Measurements from ENCODE around the gene LRP1B. TPM values are rescaled to one million over a fixed set of nuclear protein-coding genes. Genes with fewer than 3 reads are reported as not detected.

The LRP1B gene
- total and polyA plus RNA-seq, 2 of the 8 experiments (the other 6 are each of a cell fraction or from before 2014, with no cell fraction given): 0.03 TPM; not detected in 1

DNA sequence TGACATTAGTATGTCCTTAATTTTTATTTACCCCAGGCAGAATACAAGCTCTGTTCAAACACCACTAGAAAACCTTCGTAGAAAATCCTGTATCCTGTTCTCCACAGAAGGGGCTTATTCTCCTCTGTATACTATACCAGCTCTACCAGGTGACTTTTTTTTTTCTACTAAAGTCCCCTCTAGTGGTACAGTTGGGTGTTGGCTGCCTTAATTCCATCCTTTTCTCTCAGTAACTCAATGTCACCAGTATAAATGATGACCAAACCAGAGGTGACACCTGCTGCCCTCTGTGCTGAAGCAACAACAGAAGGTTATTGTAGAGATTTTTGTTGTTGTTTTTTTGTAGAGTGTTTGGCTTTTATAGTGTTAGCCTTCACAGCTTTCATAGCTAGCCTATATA lies 1322.0 kb downstream of the LRP1B start:
- no peak overlapping the region for H3K56ac ChIP-seq (replicated peaks; ENCODE audit: insufficient read length, low read depth, low read length)
- H3K4ac ChIP-seq (replicated peaks; ENCODE audit: insufficient read length, low read depth, low read length): no peak overlapping the region
- DNase-seq (ENCODE audit: low read depth in 1 of 2, low spot score in 2 of 2) (no peak), FAIRE-seq (no peak)
- H3K79me1 ChIP-seq (ENCODE audit: low read depth, low read length): no peaks in the 10 kb centered on the region
- H3K23me2 ChIP-seq (ENCODE audit: low read depth, low read length): no peaks in the 10 kb centered on the region
- no peak overlapping the region for H4K8ac ChIP-seq (ENCODE audit: extremely low read depth, insufficient read depth, low read length)
- H3K23ac ChIP-seq (ENCODE audit: insufficient read length): no peak overlapping the region
- H3K9me3 ChIP-seq (ENCODE audit: insufficient read depth in 2 of 2, low read depth in 1 of 2, low read length in 1 of 2): no peaks in the 10 kb centered on the region
- H3K14ac ChIP-seq (ENCODE audit: insufficient read length): no peak overlapping the region
- WGBS, 2 experiments (ENCODE audit: extremely low coverage in 1 of 2, insufficient coverage in 1 of 2, insufficient read length in 1 of 2, insufficient replicate concordance in 2 of 2, low coverage in 1 of 2, low lambda C conversion rate in 2 of 2, missing lambda C conversion rate in 1 of 2): 71% methylated on average over 1 of the region's 1 CpG; no CpG with 5 or more reads in 1 of the 2 experiments
- no peak overlapping the region for H2BK12ac ChIP-seq (ENCODE audit: low read depth, low read length)
- no peak overlapping the region for H2BK120ac ChIP-seq (replicated peaks; ENCODE audit: low read depth, low read length)
- no peaks in the 10 kb centered on the region for H3K79me2 ChIP-seq (ENCODE audit: control insufficient read depth in 1 of 2, insufficient read depth in 2 of 2, low read length in 2 of 2)
- H2BK20ac ChIP-seq (ENCODE audit: low read length): no peak overlapping the region
- no peak overlapping the region for H3K4me2 ChIP-seq (ENCODE audit: insufficient read depth in 1 of 2, low read depth in 2 of 2, low read length in 2 of 2)
- H2BK15ac ChIP-seq (ENCODE audit: low read length): no peak overlapping the region
- H3K36me3 ChIP-seq (ENCODE audit: control insufficient read depth in 2 of 4, insufficient read depth in 4 of 4, low read length in 3 of 4): no peaks in the 10 kb centered on the region
- H2BK5ac ChIP-seq (ENCODE audit: low read depth, low read length): no peak overlapping the region
- H3K27me3 ChIP-seq (replicated peaks in 1 of 4; ENCODE audit: control insufficient read depth in 3 of 4, extremely low read depth in 1 of 4, insufficient read depth in 3 of 4, low read length in 3 of 4): no peaks in the 10 kb centered on the region
- H4K5ac ChIP-seq (ENCODE audit: insufficient read length, low read depth, low read length): no peak overlapping the region
- no peak overlapping the region for H2AFZ ChIP-seq (ENCODE audit: low read length)
- H4K20me1 ChIP-seq (replicated peaks in 1 of 2; ENCODE audit: control insufficient read depth in 1 of 2, insufficient read depth in 2 of 2, low read length in 2 of 2): no peaks in the 10 kb centered on the region
- no peak overlapping the region for H4K91ac ChIP-seq (replicated peaks; ENCODE audit: insufficient read length, low read length)
- H3K27ac ChIP-seq (ENCODE audit: low read depth, low read length): no peak overlapping the region
- H2AK5ac ChIP-seq (ENCODE audit: low read depth, low read length): no peak overlapping the region
- H3K4me1 ChIP-seq (replicated peaks in 1 of 4; ENCODE audit: control insufficient read depth in 3 of 4, insufficient read depth in 4 of 4, low read length in 3 of 4): no peaks in the 10 kb centered on the region
- no peak overlapping the region for H3K4me3 ChIP-seq (ENCODE audit: extremely low read depth in 1 of 4, insufficient read depth in 2 of 4, low read depth in 3 of 4, low read length in 4 of 4)
- CTCF ChIA-PET (ENCODE audit: partially characterized antibody): interaction anchor here (0.6 to 2.6 kb wide), 13 partner anchors 9 to 1866 kb away, joined by 3 to 11 read pairs (median 3); no protein-coding TSS in a partner anchor
- no peak overlapping the region for H3K9ac ChIP-seq (replicated peaks in 1 of 4; ENCODE audit: extremely low read depth in 1 of 4, low read depth in 3 of 4, low read length in 3 of 4)
- POLR2A ChIA-PET (ENCODE audit: partially characterized antibody): interaction anchor here (0.6 kb wide), 1 partner anchor 10 kb away, joined by 3 read pairs; no protein-coding TSS in a partner anchor
- H3K18ac ChIP-seq (ENCODE audit: extremely low read depth, low read length): no peak overlapping the region
- TF ChIP-seq TAF1 (IDR thresholded peaks at IDR 0.05; ENCODE audit: low read depth, low read length): no peak
- no peak for TF ChIP-seq BRCA1 (IDR thresholded peaks at IDR 0.05; ENCODE audit: low read depth, low read length)
- TF ChIP-seq KDM1A (IDR thresholded peaks at IDR 0.05; ENCODE audit: borderline replicate concordance, low read length): no peak
- TF ChIP-seq SUZ12 (IDR thresholded peaks at IDR 0.05; ENCODE audit: low read length): no peak
- no peak for TF ChIP-seq KDM5A (IDR thresholded peaks at IDR 0.05; ENCODE audit: low read length)
- TF ChIP-seq EZH2 (IDR thresholded peaks at IDR 0.05; ENCODE audit: low read depth, low read length, severe bottlenecking): no peak
- TF ChIP-seq JUND (IDR thresholded peaks at IDR 0.05; ENCODE audit: low read length): no peak
- peak; percentile 48 to 53; a peak in 3 of 4 replicates for TF ChIP-seq RAD21 (IDR thresholded peaks at IDR 0.05 in 1 of 2, conservative IDR thresholded peaks at IDR 0.05 in 1 of 2; ENCODE audit: low read depth in 2 of 2, low read length in 2 of 2)
- TF ChIP-seq, protein P1, sequence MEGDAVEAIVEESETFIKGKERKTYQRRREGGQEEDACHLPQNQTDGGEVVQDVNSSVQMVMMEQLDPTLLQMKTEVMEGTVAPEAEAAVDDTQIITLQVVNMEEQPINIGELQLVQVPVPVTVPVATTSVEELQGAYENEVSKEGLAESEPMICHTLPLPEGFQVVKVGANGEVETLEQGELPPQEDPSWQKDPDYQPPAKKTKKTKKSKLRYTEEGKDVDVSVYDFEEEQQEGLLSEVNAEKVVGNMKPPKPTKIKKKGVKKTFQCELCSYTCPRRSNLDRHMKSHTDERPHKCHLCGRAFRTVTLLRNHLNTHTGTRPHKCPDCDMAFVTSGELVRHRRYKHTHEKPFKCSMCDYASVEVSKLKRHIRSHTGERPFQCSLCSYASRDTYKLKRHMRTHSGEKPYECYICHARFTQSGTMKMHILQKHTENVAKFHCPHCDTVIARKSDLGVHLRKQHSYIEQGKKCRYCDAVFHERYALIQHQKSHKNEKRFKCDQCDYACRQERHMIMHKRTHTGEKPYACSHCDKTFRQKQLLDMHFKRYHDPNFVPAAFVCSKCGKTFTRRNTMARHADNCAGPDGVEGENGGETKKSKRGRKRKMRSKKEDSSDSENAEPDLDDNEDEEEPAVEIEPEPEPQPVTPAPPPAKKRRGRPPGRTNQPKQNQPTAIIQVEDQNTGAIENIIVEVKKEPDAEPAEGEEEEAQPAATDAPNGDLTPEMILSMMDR (IDR thresholded peaks at IDR 0.05; ENCODE audit: control extremely low read depth in 1 of 3, insufficient read depth in 1 of 3, low read depth in 1 of 3, low read length in 3 of 3): peak in 2 of 3 experiments; percentile 42 to 50; a peak in 3 of 4 replicates
- TF ChIP-seq, protein P2, sequence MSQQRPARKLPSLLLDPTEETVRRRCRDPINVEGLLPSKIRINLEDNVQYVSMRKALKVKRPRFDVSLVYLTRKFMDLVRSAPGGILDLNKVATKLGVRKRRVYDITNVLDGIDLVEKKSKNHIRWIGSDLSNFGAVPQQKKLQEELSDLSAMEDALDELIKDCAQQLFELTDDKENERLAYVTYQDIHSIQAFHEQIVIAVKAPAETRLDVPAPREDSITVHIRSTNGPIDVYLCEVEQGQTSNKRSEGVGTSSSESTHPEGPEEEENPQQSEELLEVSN (IDR thresholded peaks at IDR 0.05): no peak

Measured in H1 (cell line).